Esophagus (tissue), 2 donors: Measurements from ENCODE around the gene TAS1R1. TPM values are rescaled to one million over a fixed set of nuclear protein-coding genes. Genes with fewer than 3 reads are reported as not detected.

ENCODE experiments used
- H3K27ac ChIP-seq, 2 donors: one replicate each; pipeline ENCODE4 v1.5.1; 2013; ENCODE audit warnings: low read depth in 2 of 2, mild to moderate bottlenecking in 2 of 2, inconsistent platforms in 1 of 2, low read length in 1 of 2, moderate library complexity in 1 of 2
- H3K27me3 ChIP-seq, 2 donors: one replicate each; pipeline ENCODE4 v1.6.1; 2013; ENCODE audit warnings: low read length in 2 of 2, control low read depth in 1 of 2, mild to moderate bottlenecking in 1 of 2; ENCODE audit not compliant: insufficient read depth in 2 of 2, control insufficient read depth in 1 of 2
- H3K36me3 ChIP-seq, 2 donors: one replicate each; pipeline ENCODE4 v1.6.1; 2013; ENCODE audit warnings: low read length in 1 of 2; ENCODE audit not compliant: control insufficient read depth in 2 of 2, insufficient read depth in 2 of 2
- H3K4me1 ChIP-seq, 2 donors: one replicate each; pipeline ENCODE4 v1.6.1; 2013; ENCODE audit warnings: low read length in 1 of 2; ENCODE audit not compliant: control insufficient read depth in 2 of 2, insufficient read depth in 2 of 2
- H3K4me3 ChIP-seq, 2 donors: one replicate each; pipeline ENCODE4 v1.5.1; 2013; ENCODE audit warnings: low read length in 2 of 2, mild to moderate bottlenecking in 2 of 2, low read depth in 1 of 2, moderate library complexity in 1 of 2
- H3K9me3 ChIP-seq, 2 donors: one replicate each; pipeline ENCODE4 v1.6.1; 2013; ENCODE audit warnings: mild to moderate bottlenecking in 2 of 2, low read depth in 1 of 2, low read length in 1 of 2, moderate library complexity in 1 of 2; ENCODE audit not compliant: control insufficient read depth in 2 of 2, insufficient read depth in 1 of 2
- WGBS, 2 donors: extraction: QIAGEN DNeasy Blood & Tissue Kit; methylation state at CpG; one replicate each; pipeline ENCODE4 v1.1.7; 2013; 5-methylcytosine and 5-hydroxymethylcytosine counted together
- polyA plus RNA-seq, 2 donors: library from polyadenylated mRNA; stranded (reverse); fragments of 200-250 nt; gene quantifications; one replicate each; pipeline ENCODE4 v1.2.3, GENCODE V29; 2013
- donor health status: healthy with polysubstance abuse.
- donor health status: Bipolar disorder and iron deficiency.

Gene TAS1R1
- polyA plus RNA-seq, result under 1 TPM; 0.02 to 0.04 TPM

DNA sequence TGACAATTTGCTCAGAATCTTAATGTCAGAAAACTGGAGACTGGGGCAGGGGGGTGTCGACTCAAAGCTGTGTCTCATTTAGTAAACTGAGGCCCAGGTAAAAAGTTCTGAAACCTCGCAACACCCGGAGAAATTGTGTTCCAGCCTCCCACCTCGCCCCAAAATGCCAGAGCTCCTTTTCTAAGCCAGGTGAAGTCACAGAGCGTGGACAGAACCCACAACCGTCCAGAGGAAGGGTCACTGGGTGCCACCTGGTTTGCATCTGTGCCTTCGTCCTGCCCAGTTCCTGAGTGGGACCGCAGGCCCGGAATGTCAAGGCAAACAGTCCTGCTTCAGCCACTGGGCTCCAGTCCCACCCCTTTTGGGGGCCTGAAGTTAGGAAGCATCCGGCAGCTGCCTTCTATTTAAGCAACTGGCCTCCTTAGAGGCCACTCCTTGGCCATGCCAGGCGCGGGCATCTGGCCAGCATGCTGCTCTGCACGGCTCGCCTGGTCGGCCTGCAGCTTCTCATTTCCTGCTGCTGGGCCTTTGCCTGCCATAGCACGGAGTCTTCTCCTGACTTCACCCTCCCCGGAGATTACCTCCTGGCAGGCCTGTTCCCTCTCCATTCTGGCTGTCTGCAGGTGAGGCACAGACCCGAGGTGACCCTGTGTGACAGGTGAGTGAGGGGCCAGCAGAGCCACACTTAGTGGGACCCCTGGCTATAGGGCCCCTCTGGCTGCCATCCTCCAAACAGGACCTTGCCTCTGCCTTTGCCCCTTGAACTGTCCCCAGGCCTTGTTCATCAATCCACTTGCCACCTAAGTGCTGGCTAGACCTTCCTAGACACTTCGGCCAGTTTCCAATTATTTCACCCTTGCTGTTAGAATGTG is at the start of gene TAS1R1:
TAS1R1 (plus strand) TSS at position 401 of the 872 bp plus-strand sequence; CDS start at position 468, 67 bp downstream.
- Histone ChIP-seq H3K27me3 (no peaks in the 10 kb centered on the region), H3K4me3 (peak within 1 kb of the TSS; percentile 95 to 100), H3K36me3 (peaks cover 0 to 2% of the 10 kb centered on the region in 2 donors), H3K27ac (peak within 1 kb of the TSS; percentile 8 to 59), H3K4me1 (peaks cover 0 to 10% of the 10 kb centered on the region in 2 donors), H3K9me3 (no peaks in the 10 kb centered on the region)
- WGBS, 2 donors, result 67 to 70% methylated on average over 19 of the region's 19 CpGs

DNA sequence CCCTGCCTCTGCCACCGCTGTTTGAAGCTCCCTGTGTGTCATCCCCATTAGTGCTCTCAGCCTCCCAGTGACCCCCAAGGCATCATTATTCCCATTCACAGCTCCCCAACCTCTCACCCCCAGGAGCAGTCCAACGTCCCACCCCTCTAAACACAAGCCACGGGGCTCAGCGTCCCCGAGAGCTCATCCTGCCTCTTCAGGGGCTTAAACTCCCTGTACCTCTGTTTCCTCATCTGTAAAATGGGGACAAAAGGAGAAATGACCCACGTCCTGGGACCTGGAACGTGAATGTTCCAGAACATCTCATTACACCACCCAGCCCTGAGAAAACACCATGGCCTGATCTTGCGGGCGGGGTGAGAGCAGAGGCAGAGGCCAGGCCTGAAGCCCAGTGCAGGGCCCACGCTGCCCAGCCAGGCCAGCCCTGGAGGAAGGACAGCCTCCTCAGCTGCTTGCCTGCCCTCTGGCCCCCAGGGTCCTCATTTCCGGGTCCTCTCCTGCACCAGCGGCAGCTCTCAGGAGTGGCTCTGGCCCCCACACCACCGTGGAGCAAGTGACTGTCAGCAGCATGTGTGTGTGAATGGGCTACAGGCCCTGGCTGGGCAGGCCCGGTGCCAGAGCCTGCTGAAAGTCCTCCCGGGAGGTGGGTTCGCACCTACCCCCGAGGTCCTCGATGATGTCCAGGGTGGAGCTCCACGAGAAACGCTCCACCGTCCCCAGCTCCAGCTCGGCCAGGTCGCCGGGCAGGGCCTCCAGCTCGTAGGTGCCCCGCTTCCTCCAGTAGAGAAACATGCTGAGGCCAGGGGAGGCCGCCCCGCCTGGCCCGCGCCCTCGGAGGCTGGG is 49.5 kb upstream of the TAS1R1 start:
- Histone ChIP-seq H3K4me1 (no peaks in the 10 kb centered on the region), H3K27me3 (no peaks in the 10 kb centered on the region), H3K36me3 (no peaks in the 10 kb centered on the region), H3K27ac (no peak overlapping the region), H3K9me3 (no peaks in the 10 kb centered on the region), H3K4me3 (no peak overlapping the region)
- WGBS, 2 donors, result 87 to 88% methylated on average over 31 of the region's 31 CpGs

DNA sequence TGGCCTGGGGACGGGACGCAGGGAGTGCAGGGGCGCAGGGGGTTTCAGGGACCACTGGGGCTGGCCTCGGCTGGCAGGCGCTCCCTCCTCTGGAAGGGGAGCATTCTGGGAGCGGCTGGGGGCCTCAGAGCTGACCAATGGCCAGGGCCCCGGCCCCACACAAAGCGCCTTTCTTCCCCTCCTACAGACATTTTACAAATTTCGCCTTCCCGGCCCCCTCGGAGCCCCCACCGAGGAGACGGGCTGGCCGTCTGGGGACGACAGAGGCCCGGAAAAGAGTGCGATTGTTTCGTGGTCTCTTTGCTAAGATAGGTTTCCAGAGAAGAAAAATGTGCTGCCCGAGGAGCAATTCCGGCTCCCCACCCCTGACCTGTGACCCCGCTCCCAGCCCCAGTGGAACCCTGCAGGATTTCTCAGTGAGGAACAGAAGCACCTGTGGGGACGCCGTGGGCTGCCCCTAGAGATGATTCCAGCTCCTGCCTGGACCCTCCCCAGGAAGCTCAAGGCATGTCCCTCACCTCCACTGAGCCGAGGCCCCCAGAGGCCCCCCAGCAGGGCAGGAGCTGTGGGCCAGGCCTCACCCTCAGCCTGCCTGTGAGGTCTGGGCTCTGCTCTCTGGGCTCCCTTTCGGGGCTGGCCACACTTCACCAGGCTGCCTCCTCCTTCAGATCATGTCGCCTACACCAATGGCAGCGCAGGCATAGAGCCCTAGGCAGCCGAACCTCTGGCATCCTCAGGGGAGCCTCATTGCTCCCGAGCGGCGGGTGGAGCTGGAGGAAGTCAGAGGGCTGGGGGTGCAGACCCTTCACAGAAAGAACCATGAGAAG is 48.7 kb upstream of the TAS1R1 start:
- Histone ChIP-seq H3K27me3 (no peaks in the 10 kb centered on the region), H3K36me3 (no peaks in the 10 kb centered on the region), H3K27ac (no peak overlapping the region), H3K4me1 (no peaks in the 10 kb centered on the region), H3K4me3 (no peak overlapping the region), H3K9me3 (no peaks in the 10 kb centered on the region)
- 78 to 85% methylated on average over 31 of the region's 31 CpGs for WGBS, 2 donors

DNA sequence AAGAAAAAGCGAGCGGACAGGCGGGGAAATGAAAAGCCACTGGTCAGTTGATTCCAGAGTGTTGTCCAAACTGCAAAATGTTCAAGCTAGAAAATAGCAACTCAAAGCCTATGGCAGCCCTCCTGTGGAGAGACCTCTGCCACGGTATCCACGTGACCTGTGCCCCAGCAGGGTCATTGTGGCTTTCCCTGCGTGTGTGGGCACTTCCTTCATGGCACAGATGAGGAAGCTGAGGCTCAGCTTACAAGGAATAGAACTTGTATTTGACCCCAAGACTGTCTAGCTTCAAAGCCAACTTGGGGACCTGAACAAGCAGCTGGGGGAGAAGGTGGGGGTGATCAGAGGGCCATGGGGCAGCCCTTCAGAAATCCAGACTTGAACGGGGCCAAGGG is 48.1 kb upstream of the TAS1R1 start:
- WGBS, 2 donors, result 68 to 77% methylated on average over 7 of the region's 7 CpGs
- no peak overlapping the region for H3K27ac ChIP-seq
- no peaks in the 10 kb centered on the region for H3K27me3 ChIP-seq
- H3K4me3 ChIP-seq, result no peak overlapping the region
- no peaks in the 10 kb centered on the region for H3K36me3 ChIP-seq
- H3K4me1 ChIP-seq, result no peaks in the 10 kb centered on the region
- H3K9me3 ChIP-seq, result no peaks in the 10 kb centered on the region

DNA sequence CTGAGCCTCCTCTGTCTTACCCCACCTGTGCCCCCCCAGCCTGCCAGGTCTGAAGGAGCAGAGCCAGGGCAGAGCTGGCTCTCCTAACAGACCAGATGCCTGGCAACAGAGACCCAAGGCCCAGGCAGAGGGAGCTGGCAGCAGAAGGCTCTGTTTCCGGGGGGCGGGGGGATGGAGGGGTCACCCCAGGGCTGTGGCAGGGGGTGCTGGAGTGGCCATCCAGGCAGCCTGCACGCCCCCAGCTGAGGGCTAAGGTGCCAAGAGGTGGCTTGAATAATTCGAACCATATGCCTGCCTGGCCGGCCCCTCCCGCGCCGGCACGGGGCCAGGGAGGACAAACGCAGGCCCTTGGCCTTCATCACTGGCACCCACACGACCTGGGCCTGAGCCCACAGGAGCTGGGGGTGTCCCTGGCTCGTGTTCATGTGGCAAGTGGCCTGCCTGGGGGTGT is 47.6 kb upstream of the TAS1R1 start:
- 73 to 80% methylated on average over 12 of the region's 12 CpGs for WGBS, 2 donors
- Histone ChIP-seq H3K9me3 (no peaks in the 10 kb centered on the region), H3K27ac (no peak overlapping the region), H3K27me3 (no peaks in the 10 kb centered on the region), H3K4me3 (no peak overlapping the region), H3K4me1 (no peaks in the 10 kb centered on the region), H3K36me3 (no peaks in the 10 kb centered on the region)

DNA sequence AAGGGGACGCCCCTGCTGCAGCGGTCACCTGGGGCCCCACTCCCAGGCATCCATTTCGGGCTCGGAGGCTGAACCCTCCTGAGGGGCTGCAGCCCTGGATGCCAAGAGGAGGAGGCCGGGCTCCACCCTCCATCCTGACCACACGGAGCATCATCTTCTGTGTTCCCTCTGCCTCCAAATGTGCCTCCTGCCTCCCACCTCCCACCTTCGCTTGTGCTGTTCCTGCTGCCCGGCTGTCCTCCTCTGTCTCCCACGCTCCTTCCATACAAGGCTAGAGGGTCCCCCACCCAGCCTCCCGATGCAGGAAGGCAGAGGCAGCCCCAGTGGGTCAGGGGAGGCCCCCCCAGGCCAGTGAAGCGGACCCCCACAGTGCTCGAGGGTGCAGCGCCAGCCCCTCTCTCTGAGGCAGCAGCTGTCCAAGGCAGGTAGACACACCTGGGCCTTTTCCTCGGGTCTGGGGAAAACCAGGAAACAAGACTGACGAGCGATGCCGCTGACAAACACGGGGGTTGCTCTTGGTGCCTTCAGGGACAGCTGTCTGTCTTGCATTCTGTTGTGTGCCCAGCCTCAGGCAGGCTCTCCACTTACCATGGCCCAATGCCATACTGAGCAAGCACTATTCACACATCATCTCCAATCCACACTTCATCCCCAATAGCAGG is 46.8 kb upstream of the TAS1R1 start:
- H3K9me3 ChIP-seq, result no peaks in the 10 kb centered on the region
- H3K36me3 ChIP-seq, result no peaks in the 10 kb centered on the region
- H3K27me3 ChIP-seq, result no peaks in the 10 kb centered on the region
- H3K4me1 ChIP-seq, result no peaks in the 10 kb centered on the region
- WGBS, 2 donors, result 83 to 86% methylated on average over 18 of the region's 18 CpGs
- H3K27ac ChIP-seq, result no peak overlapping the region
- no peak overlapping the region for H3K4me3 ChIP-seq

DNA sequence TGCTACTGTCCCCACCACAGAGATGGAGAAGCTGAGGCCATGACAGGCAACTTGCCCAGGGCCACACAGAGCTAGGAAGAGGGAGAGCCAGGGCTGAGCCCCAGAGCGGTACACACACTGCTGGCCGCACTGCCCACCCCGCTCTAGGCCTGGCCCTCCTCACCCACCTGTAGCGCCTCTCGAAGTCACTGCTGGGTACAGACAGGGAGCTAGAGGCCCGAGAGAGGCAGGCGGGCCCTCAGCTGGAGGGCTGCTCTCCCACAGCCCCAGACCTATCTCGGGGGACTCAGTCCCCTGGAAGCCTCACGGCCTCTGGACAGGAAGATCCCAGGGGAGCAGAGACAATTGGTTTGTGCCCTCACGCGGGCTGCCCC is 46.3 kb upstream of the TAS1R1 start:
- 89 to 91% methylated on average over 11 of the region's 11 CpGs for WGBS, 2 donors
- H3K27me3 ChIP-seq, result no peaks in the 10 kb centered on the region
- no peak overlapping the region for H3K27ac ChIP-seq
- no peaks in the 10 kb centered on the region for H3K36me3 ChIP-seq
- H3K4me1 ChIP-seq, result no peaks in the 10 kb centered on the region
- no peaks in the 10 kb centered on the region for H3K9me3 ChIP-seq
- H3K4me3 ChIP-seq, result no peak overlapping the region

DNA sequence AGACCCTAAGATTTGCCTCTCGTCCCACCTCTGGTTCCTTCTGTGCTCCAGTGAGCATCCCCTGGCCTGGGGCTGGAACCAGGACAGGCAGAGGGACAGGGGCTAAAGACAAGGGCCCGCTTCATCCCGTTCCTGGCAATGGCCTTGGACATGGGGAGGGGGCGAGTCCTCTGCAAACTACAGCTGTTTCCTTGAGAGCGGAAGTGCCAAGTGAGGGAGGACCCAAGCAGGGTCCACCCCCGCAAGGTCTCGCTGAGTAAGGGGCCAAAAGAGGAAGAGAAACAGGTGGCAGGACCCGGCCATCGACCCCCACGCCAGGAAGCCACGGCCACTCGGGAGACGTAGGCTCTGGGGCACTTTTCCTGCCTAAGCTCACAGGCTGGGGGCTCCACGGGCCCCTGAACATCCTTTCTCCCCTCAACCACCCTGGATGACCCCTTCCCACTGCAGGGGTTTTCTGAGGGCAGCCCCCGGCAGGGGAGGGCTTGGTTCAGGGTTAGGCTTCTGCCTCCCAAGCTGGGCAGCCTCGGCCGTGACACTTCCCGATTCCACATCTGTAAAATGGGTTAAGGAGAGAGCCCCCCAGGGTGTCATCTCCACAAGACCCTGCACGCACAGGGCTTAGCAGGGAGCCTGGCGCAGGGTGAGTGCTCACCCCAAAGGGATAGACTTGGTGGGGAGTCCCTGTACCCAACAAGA is 45.7 kb upstream of the TAS1R1 start:
- no peaks in the 10 kb centered on the region for H3K36me3 ChIP-seq
- H3K27ac ChIP-seq, result no peak overlapping the region
- H3K27me3 ChIP-seq, result no peaks in the 10 kb centered on the region
- 72 to 74% methylated on average over 20 of the region's 20 CpGs for WGBS, 2 donors
- H3K9me3 ChIP-seq, result no peaks in the 10 kb centered on the region
- H3K4me3 ChIP-seq, result no peak overlapping the region
- H3K4me1 ChIP-seq, result no peaks in the 10 kb centered on the region
